H1 (cell line): ENCODE results near the gene IQUB.

ENCODE experiments used
- CREB1 ChIP-seq: IDR thresholded peaks from 2 replicates; pipeline ENCODE4 v1.6.1; 2012; ENCODE audit warnings: inconsistent platforms
- EP300 ChIP-seq, 2 experiments: IDR thresholded peaks; 1 replicate in 1 of 2; 2 replicates in 1 of 2; pipeline ENCODE4 v1.6.1; 2011 to 2012; ENCODE audit warnings: low read depth in 2 of 2, low read length in 2 of 2, mild to moderate bottlenecking in 2 of 2, borderline replicate concordance in 1 of 2, inconsistent platforms in 1 of 2, moderate library complexity in 1 of 2
- EZH2 ChIP-seq: fragments of 200-600 bp; sonication (generic); IDR thresholded peaks from 2 replicates; pipeline ENCODE4 v1.7.1; 2012; ENCODE audit warnings: low read depth, mild to moderate bottlenecking, moderate library complexity, low read length, inconsistent platforms; ENCODE audit not compliant: severe bottlenecking
- KDM1A ChIP-seq: fragments of 200-600, 300-600 bp; sonication (generic); IDR thresholded peaks from 2 replicates; pipeline ENCODE4 v1.7.1; 2016; ENCODE audit warnings: mild to moderate bottlenecking, low read length, borderline replicate concordance
- PHF8 ChIP-seq: fragments of 200-600 bp; sonication (generic); conservative IDR thresholded peaks from 2 replicates; pipeline ENCODE4 v1.7.1; 2012; ENCODE audit warnings: low read depth, mild to moderate bottlenecking, inconsistent platforms, low read length, moderate library complexity
- POLR2A ChIP-seq, 2 experiments: IDR thresholded peaks; 1 replicate in 1 of 2; 2 replicates in 1 of 2; pipeline ENCODE4 v1.6.1; 2011; ENCODE audit warnings: low read depth in 2 of 2, low read length in 2 of 2, mild to moderate bottlenecking in 2 of 2; ENCODE audit errors: control extremely low read depth in 1 of 2
- SP1 ChIP-seq: IDR thresholded peaks from 2 replicates; pipeline ENCODE4 v1.6.1; 2011; ENCODE audit warnings: low read depth, low read length
- ZNF274 ChIP-seq: IDR thresholded peaks from 2 replicates; pipeline ENCODE4 v1.7.0; 2012; ENCODE audit warnings: low read length, borderline replicate concordance; ENCODE audit errors: extremely low read depth
- TF ChIP-seq, protein P1 (sequence below), 3 experiments: IDR thresholded peaks; 1 replicate in 2 of 3; 2 replicates in 1 of 3; pipeline versions ENCODE4 v1.5.1 to v1.6.1; 2011; ENCODE audit warnings: low read length in 3 of 3, mild to moderate bottlenecking in 3 of 3, inconsistent platforms in 2 of 3, low read depth in 1 of 3, moderate library complexity in 1 of 3; ENCODE audit not compliant: insufficient read depth in 1 of 3; ENCODE audit errors: control extremely low read depth in 1 of 3
- TF ChIP-seq, protein P2 (sequence below): IDR thresholded peaks from 2 replicates; pipeline ENCODE4 v1.6.1; 2011; ENCODE audit warnings: low read depth, mild to moderate bottlenecking, low read length; ENCODE audit not compliant: insufficient read depth

DNA sequence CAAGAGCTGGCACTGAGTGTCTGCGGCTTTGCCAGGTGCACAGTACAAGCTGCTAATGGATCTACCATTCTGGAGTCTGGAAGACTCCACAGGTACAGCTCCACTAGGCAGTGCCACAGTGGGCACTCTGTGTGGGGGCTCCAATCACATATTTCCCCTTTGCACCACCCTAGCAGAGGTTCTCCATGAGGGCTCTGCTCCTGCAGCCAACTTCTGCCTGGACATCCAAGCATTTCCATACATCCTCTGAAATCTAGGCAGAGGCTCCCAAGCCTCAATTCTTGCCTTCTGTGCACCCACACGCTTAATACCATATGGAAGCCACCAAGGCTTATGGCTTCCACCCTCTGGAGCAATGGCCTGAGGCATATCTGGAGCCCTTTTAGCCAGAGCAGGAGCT is 29.2 kb downstream of the IQUB start:
- no peak for TF ChIP-seq EZH2
- no peak for TF ChIP-seq KDM1A
- TF ChIP-seq, protein P1, sequence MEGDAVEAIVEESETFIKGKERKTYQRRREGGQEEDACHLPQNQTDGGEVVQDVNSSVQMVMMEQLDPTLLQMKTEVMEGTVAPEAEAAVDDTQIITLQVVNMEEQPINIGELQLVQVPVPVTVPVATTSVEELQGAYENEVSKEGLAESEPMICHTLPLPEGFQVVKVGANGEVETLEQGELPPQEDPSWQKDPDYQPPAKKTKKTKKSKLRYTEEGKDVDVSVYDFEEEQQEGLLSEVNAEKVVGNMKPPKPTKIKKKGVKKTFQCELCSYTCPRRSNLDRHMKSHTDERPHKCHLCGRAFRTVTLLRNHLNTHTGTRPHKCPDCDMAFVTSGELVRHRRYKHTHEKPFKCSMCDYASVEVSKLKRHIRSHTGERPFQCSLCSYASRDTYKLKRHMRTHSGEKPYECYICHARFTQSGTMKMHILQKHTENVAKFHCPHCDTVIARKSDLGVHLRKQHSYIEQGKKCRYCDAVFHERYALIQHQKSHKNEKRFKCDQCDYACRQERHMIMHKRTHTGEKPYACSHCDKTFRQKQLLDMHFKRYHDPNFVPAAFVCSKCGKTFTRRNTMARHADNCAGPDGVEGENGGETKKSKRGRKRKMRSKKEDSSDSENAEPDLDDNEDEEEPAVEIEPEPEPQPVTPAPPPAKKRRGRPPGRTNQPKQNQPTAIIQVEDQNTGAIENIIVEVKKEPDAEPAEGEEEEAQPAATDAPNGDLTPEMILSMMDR (IDR thresholded peaks at IDR 0.05; ENCODE audit: control extremely low read depth in 1 of 3, insufficient read depth in 1 of 3, low read depth in 1 of 3, low read length in 3 of 3) = no peak
- TF ChIP-seq SP1 = no peak
- TF ChIP-seq PHF8 = no peak
- TF ChIP-seq, protein P2, sequence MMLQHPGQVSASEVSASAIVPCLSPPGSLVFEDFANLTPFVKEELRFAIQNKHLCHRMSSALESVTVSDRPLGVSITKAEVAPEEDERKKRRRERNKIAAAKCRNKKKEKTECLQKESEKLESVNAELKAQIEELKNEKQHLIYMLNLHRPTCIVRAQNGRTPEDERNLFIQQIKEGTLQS = no peak
- no peak for TF ChIP-seq CREB1
- TF ChIP-seq ZNF274 = no peak
- TF ChIP-seq EP300 (IDR thresholded peaks at IDR 0.05; ENCODE audit: borderline replicate concordance in 1 of 2, low read depth in 2 of 2, low read length in 2 of 2) = no peak
- no peak for TF ChIP-seq POLR2A (IDR thresholded peaks at IDR 0.05; ENCODE audit: control extremely low read depth in 1 of 2, low read depth in 2 of 2, low read length in 2 of 2)
